Measurements from ENCODE around the gene SGCD. TPM values are rescaled to one million over a fixed set of nuclear protein-coding genes. Genes with fewer than 3 reads are reported as not detected.

The SGCD gene
- total RNA-seq, 4 donors from 2014 or later, result 16.7 to 38.6 (median 27.7) TPM

GRCh38 chr5:156552855-156553358 lies 225.9 kb downstream of the SGCD start:
- no peak for DNase-seq (ENCODE audit: extremely low spot score)
- Histone ChIP-seq H3K4me1 (peaks cover 0 to 30% (median 23%) of the 10 kb centered on the region in 4 donors), H3K36me3 (no peaks in the 10 kb centered on the region), H3K27ac (replicated peaks in 1 of 4) (no peak overlapping the region), H3K4me3 (no peak overlapping the region), H3K27me3 (no peaks in the 10 kb centered on the region), H3K9me3 (no peaks in the 10 kb centered on the region)
- WGBS, result 77% methylated on average over 3 of the region's 3 CpGs
- TF ChIP-seq CTCF (IDR thresholded peaks at IDR 0.05), result no peak
- no peak for TF ChIP-seq POLR2AphosphoS5 (IDR thresholded peaks at IDR 0.05)
- no peak for TF ChIP-seq EP300 (IDR thresholded peaks at IDR 0.05)
- no peak for TF ChIP-seq POLR2A (IDR thresholded peaks at IDR 0.05; ENCODE audit: low read depth)
- intact Hi-C loops (cut with DNase I), result no loop called here

GRCh38 chr5:156556666-156557406 lies 229.9 kb downstream of the SGCD start:
- no peak for TF ChIP-seq EP300 (IDR thresholded peaks at IDR 0.05)
- no peak for TF ChIP-seq POLR2AphosphoS5 (IDR thresholded peaks at IDR 0.05)
- TF ChIP-seq POLR2A (IDR thresholded peaks at IDR 0.05; ENCODE audit: low read depth), result no peak
- no peak for TF ChIP-seq CTCF (IDR thresholded peaks at IDR 0.05)
- peaks cover 0 to 29% (median 19%) of the 10 kb centered on the region in 4 donors for H3K4me1 ChIP-seq
- H3K27me3 ChIP-seq, result no peaks in the 10 kb centered on the region
- peak overlapping the region in 2 of 4 donors; percentile 4 to 12 for H3K27ac ChIP-seq (replicated peaks in 1 of 4)
- H3K9me3 ChIP-seq, result no peaks in the 10 kb centered on the region
- DNase-seq (ENCODE audit: extremely low spot score), result no peak
- no peaks in the 10 kb centered on the region for H3K36me3 ChIP-seq
- 60% methylated on average over 1 of the region's 1 CpG for WGBS
- no peak overlapping the region for H3K4me3 ChIP-seq
- intact Hi-C loops (cut with DNase I), result no loop called here

GRCh38 chr5:156560002-156560401 lies 233.0 kb downstream of the SGCD start:
- 60% methylated on average over 2 of the region's 2 CpGs for WGBS

GRCh38 chr5:156561651-156562050 lies 234.7 kb downstream of the SGCD start:
- Histone ChIP-seq H3K9me3 (no peaks in the 10 kb centered on the region), H3K27me3 (no peaks in the 10 kb centered on the region), H3K36me3 (no peaks in the 10 kb centered on the region), H3K4me3 (no peak overlapping the region), H3K4me1 (peaks cover 0 to 22% (median 14%) of the 10 kb centered on the region in 4 donors), H3K27ac (replicated peaks in 1 of 4) (no peak overlapping the region)
- 82% methylated on average over 1 of the region's 1 CpG for WGBS
- TF ChIP-seq CTCF (IDR thresholded peaks at IDR 0.05) (no peak), POLR2AphosphoS5 (IDR thresholded peaks at IDR 0.05) (no peak), EP300 (IDR thresholded peaks at IDR 0.05) (no peak), POLR2A (IDR thresholded peaks at IDR 0.05; ENCODE audit: low read depth) (no peak)
- intact Hi-C loops (cut with DNase I), result no loop called here
- DNase-seq (ENCODE audit: extremely low spot score), result no peak

More at GRCh38 chr5:156560002-156560401, 233.0 kb downstream of the SGCD start:
- H3K9me3 ChIP-seq, result no peaks in the 10 kb centered on the region
- TF ChIP-seq EP300 (IDR thresholded peaks at IDR 0.05) (no peak), CTCF (IDR thresholded peaks at IDR 0.05) (no peak), POLR2AphosphoS5 (IDR thresholded peaks at IDR 0.05) (no peak)
- no peak overlapping the region for H3K27ac ChIP-seq (replicated peaks in 1 of 4)
- intact Hi-C loops (cut with DNase I), result no loop called here
- peaks cover 0 to 29% (median 19%) of the 10 kb centered on the region in 4 donors for H3K4me1 ChIP-seq
- no peak for DNase-seq (ENCODE audit: extremely low spot score)
- H3K27me3 ChIP-seq, result no peaks in the 10 kb centered on the region
- H3K4me3 ChIP-seq, result no peak overlapping the region
- no peaks in the 10 kb centered on the region for H3K36me3 ChIP-seq
